Transverse colon (tissue), 4 donors: ENCODE data around the gene MCF2L2.

Source experiments
- CTCF ChIP-seq, 5 experiments: fragments of 200-600 bp in 3 of 5; fragments of 450-650 bp in 2 of 5; sonication (generic) in 3 of 5; IDR thresholded peaks; 1 replicate in 2 of 5; 2 replicates in 3 of 5; pipeline ENCODE4 v1.5.1; 2016 to 2017; ENCODE audit warnings: antibody characterized with exemption in 5 of 5, inconsistent platforms in 3 of 5, mild to moderate bottlenecking in 2 of 5, moderate library complexity in 1 of 5
- EP300 ChIP-seq: sonication (generic); formaldehyde crosslinking; IDR thresholded peaks from one replicate; pipeline ENCODE4 v1.6.1; 2017; ENCODE audit warnings: antibody characterized with exemption, low read depth
- POLR2A ChIP-seq: fragments of 450-650 bp; IDR thresholded peaks from one replicate; pipeline ENCODE4 v1.6.1; 2016; ENCODE audit warnings: antibody characterized with exemption, mild to moderate bottlenecking, moderate library complexity
- POLR2AphosphoS5 ChIP-seq, 3 donors: sonication (generic); formaldehyde crosslinking; IDR thresholded peaks; one replicate each; pipeline ENCODE4 v1.6.1; 2016; ENCODE audit warnings: antibody characterized with exemption in 3 of 3

DNA sequence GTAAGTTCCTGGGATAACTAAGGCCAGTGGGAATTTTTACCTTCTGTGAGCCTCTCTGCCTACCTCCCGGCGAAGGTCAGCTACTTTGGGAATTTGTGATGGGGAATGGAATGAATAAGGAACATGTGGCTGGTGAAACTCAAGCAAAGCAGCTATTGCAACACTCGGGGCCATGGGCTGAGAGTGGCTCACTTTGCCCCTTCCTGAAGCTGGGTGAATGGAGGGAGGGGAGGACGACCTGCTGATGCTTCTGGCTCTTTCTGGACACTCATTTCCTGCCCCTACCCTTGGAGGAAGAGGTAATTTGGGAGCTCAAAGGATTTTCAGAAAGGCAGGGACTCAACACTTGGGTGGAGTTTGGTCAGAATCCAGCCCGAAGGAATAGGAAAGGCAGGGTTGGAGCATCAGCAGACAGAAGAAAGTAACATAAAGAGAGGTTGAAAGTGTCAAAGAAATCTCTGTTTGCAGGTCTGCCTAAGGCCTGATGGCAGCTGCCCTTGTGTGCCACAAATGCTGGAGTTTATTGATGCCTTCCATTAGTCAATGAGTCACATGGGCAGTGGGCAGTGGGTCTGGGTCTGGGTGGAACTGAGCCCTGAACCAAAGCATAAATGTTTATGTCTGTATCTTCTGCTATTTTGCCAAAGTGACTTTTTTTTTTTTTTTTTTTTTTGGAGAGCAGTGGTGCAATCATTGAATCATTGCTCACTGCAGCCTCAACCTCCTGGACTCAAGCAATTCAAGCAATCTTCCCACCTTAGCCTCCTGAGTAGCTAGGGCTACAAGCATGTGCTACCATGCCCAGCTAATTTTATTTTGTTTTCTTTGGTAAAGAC, 278.3 kb downstream of the MCF2L2 start:
- TF ChIP-seq CTCF (IDR thresholded peaks at IDR 0.05) (no peak), POLR2AphosphoS5 (IDR thresholded peaks at IDR 0.05) (no peak), EP300 (no peak), POLR2A (no peak)
